ENCODE measurements around the gene PPM1H. TPM values are rescaled to one million over a fixed set of nuclear protein-coding genes. Genes with fewer than 3 reads are reported as not detected.

The PPM1H gene
- total and polyA plus RNA-seq, 2 of the 8 experiments (the other 6 are each of a cell fraction or from before 2014, with no cell fraction given): 16.4 to 36.1 TPM

GRCh38 chr12:62689042-62689839 lies 245.7 kb downstream of the PPM1H start:
- Histone ChIP-seq H2BK20ac (ENCODE audit: low read length) (no peak overlapping the region), H3K56ac (replicated peaks; ENCODE audit: insufficient read length, low read depth, low read length) (no peak overlapping the region), H3K9ac (replicated peaks in 1 of 4; ENCODE audit: extremely low read depth in 1 of 4, low read depth in 3 of 4, low read length in 3 of 4) (no peak overlapping the region), H2BK12ac (ENCODE audit: low read depth, low read length) (no peak overlapping the region), H3K79me2 (ENCODE audit: control insufficient read depth in 1 of 2, insufficient read depth in 2 of 2, low read length in 2 of 2) (no peaks in the 10 kb centered on the region), H4K20me1 (replicated peaks in 1 of 2; ENCODE audit: control insufficient read depth in 1 of 2, insufficient read depth in 2 of 2, low read length in 2 of 2) (no peaks in the 10 kb centered on the region), H3K4me2 (ENCODE audit: insufficient read depth in 1 of 2, low read depth in 2 of 2, low read length in 2 of 2) (no peak overlapping the region), H2AFZ (ENCODE audit: low read length) (no peak overlapping the region), H3K4me3 (ENCODE audit: extremely low read depth in 1 of 4, insufficient read depth in 2 of 4, low read depth in 3 of 4, low read length in 4 of 4) (no peak overlapping the region), H3K36me3 (ENCODE audit: control insufficient read depth in 2 of 4, insufficient read depth in 4 of 4, low read length in 3 of 4) (peaks cover 0 to 14% (median 0%) of the 10 kb centered on the region in 4 experiments; a peak in 4 of 8 replicates), H4K5ac (ENCODE audit: insufficient read length, low read depth, low read length) (no peak overlapping the region), H2BK15ac (ENCODE audit: low read length) (no peak overlapping the region), H2BK120ac (replicated peaks; ENCODE audit: low read depth, low read length) (no peak overlapping the region), H4K8ac (ENCODE audit: extremely low read depth, insufficient read depth, low read length) (no peak overlapping the region), H3K27ac (ENCODE audit: low read depth, low read length) (no peak overlapping the region), H3K4ac (replicated peaks; ENCODE audit: insufficient read length, low read depth, low read length) (no peak overlapping the region), H3K23ac (ENCODE audit: insufficient read length) (no peak overlapping the region), H3K9me3 (ENCODE audit: insufficient read depth in 2 of 2, low read depth in 1 of 2, low read length in 1 of 2) (no peaks in the 10 kb centered on the region), H2AK5ac (ENCODE audit: low read depth, low read length) (no peak overlapping the region), H3K4me1 (replicated peaks in 1 of 4; ENCODE audit: control insufficient read depth in 3 of 4, insufficient read depth in 4 of 4, low read length in 3 of 4) (peaks cover 0 to 10% (median 7%) of the 10 kb centered on the region in 4 experiments; a peak in 5 of 7 replicates), H2BK5ac (ENCODE audit: low read depth, low read length) (no peak overlapping the region), H3K79me1 (ENCODE audit: low read depth, low read length) (no peaks in the 10 kb centered on the region), H3K18ac (ENCODE audit: extremely low read depth, low read length) (no peak overlapping the region), H3K27me3 (replicated peaks in 1 of 4; ENCODE audit: control insufficient read depth in 3 of 4, extremely low read depth in 1 of 4, insufficient read depth in 3 of 4, low read length in 3 of 4) (no peaks in the 10 kb centered on the region), H3K23me2 (ENCODE audit: low read depth, low read length) (no peaks in the 10 kb centered on the region), H3K14ac (ENCODE audit: insufficient read length) (no peak overlapping the region), H4K91ac (replicated peaks; ENCODE audit: insufficient read length, low read length) (no peak overlapping the region)
- DNase-seq (ENCODE audit: low read depth in 1 of 2, low spot score in 2 of 2): no peak
- POLR2A ChIA-PET (ENCODE audit: partially characterized antibody): no interaction called here
- FAIRE-seq: no peak
- 91% methylated on average over 6 of the region's 6 CpGs; no CpG with 5 or more reads in 1 of the 2 experiments for WGBS, 2 experiments (ENCODE audit: extremely low coverage in 1 of 2, insufficient coverage in 1 of 2, insufficient read length in 1 of 2, insufficient replicate concordance in 2 of 2, low coverage in 1 of 2, low lambda C conversion rate in 2 of 2, missing lambda C conversion rate in 1 of 2)
- CTCF ChIA-PET (ENCODE audit: partially characterized antibody): interaction anchor here (0.8 to 1.6 kb wide), 6 partner anchors 10 to 32 kb away, joined by 3 to 6 read pairs (median 3); no protein-coding TSS in a partner anchor
- TF ChIP-seq CREB1 (IDR thresholded peaks at IDR 0.05): no peak
- no peak for TF ChIP-seq HDAC6 (IDR thresholded peaks at IDR 0.05; ENCODE audit: low read depth, low read length)
- no peak for TF ChIP-seq JUN (IDR thresholded peaks at IDR 0.05; ENCODE audit: low read depth, low read length)
- TF ChIP-seq, protein P1, sequence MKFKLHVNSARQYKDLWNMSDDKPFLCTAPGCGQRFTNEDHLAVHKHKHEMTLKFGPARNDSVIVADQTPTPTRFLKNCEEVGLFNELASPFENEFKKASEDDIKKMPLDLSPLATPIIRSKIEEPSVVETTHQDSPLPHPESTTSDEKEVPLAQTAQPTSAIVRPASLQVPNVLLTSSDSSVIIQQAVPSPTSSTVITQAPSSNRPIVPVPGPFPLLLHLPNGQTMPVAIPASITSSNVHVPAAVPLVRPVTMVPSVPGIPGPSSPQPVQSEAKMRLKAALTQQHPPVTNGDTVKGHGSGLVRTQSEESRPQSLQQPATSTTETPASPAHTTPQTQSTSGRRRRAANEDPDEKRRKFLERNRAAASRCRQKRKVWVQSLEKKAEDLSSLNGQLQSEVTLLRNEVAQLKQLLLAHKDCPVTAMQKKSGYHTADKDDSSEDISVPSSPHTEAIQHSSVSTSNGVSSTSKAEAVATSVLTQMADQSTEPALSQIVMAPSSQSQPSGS (IDR thresholded peaks at IDR 0.05; ENCODE audit: low read length): no peak
- no peak for TF ChIP-seq RBBP5 (IDR thresholded peaks at IDR 0.05; ENCODE audit: borderline replicate concordance, low read depth, low read length)
- no peak for TF ChIP-seq CHD1 (IDR thresholded peaks at IDR 0.05; ENCODE audit: low read depth, low read length)
- TF ChIP-seq SUZ12 (IDR thresholded peaks at IDR 0.05; ENCODE audit: low read length): no peak
- TF ChIP-seq BACH1 (IDR thresholded peaks at IDR 0.05; ENCODE audit: low read length): no peak
- TF ChIP-seq EP300 (IDR thresholded peaks at IDR 0.05; ENCODE audit: borderline replicate concordance in 1 of 2, low read depth in 2 of 2, low read length in 2 of 2): no peak
- TF ChIP-seq SP1 (IDR thresholded peaks at IDR 0.05; ENCODE audit: low read depth, low read length): no peak
- TF ChIP-seq CTBP2 (IDR thresholded peaks at IDR 0.05; ENCODE audit: borderline replicate concordance, insufficient read depth, insufficient read length, low read length): no peak
